Loucy (cell line): ENCODE measurements around the gene CUX1.

Source experiments
- H2AFZ ChIP-seq: fragments of 200-600 bp; sonication (generic); 2 replicates; pipeline ENCODE4 v1.6.0; 2016; ENCODE audit warnings: antibody characterized with exemption, mild to moderate bottlenecking, low read length, moderate library complexity
- H3F3A ChIP-seq: fragments of 200-600 bp; 2 replicates; pipeline ENCODE4 v1.6.0; 2016; ENCODE audit warnings: antibody characterized with exemption, low read depth, mild to moderate bottlenecking
- H3K27me3 ChIP-seq: fragments of 200-600 bp; sonication (generic); 2 replicates; pipeline ENCODE4 v1.6.1; 2014; ENCODE audit warnings: low read length, mild to moderate bottlenecking; ENCODE audit not compliant: insufficient read depth, poor library complexity, severe bottlenecking
- H3K36me3 ChIP-seq: fragments of 200-600 bp; sonication (generic); 2 replicates; pipeline ENCODE4 v1.6.1; 2016; ENCODE audit warnings: low read length; ENCODE audit not compliant: insufficient read depth
- H3K4me1 ChIP-seq: fragments of 200-600 bp; sonication (generic); 2 replicates; pipeline ENCODE4 v1.5.1; 2014; ENCODE audit warnings: low read length, mild to moderate bottlenecking; ENCODE audit not compliant: insufficient read depth, poor library complexity, severe bottlenecking
- H3K4me2 ChIP-seq: fragments of 200-600 bp; sonication (generic); 2 replicates; pipeline ENCODE4 v1.6.0; 2014; ENCODE audit warnings: antibody characterized with exemption, low read length, low read depth, mild to moderate bottlenecking; ENCODE audit not compliant: poor library complexity, severe bottlenecking
- H3K4me3 ChIP-seq: fragments of 200-600 bp; sonication (generic); 2 replicates; pipeline ENCODE4 v1.5.1; 2014; ENCODE audit warnings: low read length, mild to moderate bottlenecking, mixed read lengths; ENCODE audit not compliant: poor library complexity, severe bottlenecking
- H3K79me2 ChIP-seq: fragments of 200-600 bp; sonication (generic); 2 replicates; pipeline ENCODE4 v1.6.1; 2014; ENCODE audit warnings: low read length; ENCODE audit not compliant: insufficient read depth
- H3K9ac ChIP-seq: fragments of 200-600 bp; sonication (generic); 2 replicates; pipeline ENCODE4 v1.6.0; 2014; ENCODE audit warnings: mild to moderate bottlenecking, low read depth, low read length, moderate library complexity; ENCODE audit not compliant: poor library complexity, severe bottlenecking
- H3K9me2 ChIP-seq: fragments of 200-600 bp; sonication (generic); replicated peaks from 2 replicates; pipeline ENCODE4 v1.6.1; 2016; ENCODE audit warnings: low read depth, low read length, mixed read lengths
- H3K9me3 ChIP-seq: fragments of 200-600 bp; sonication (generic); 2 replicates; pipeline ENCODE4 v1.6.1; 2014; ENCODE audit warnings: mild to moderate bottlenecking, antibody characterized with exemption, low read length, low read depth; ENCODE audit not compliant: insufficient read depth
- H4K20me1 ChIP-seq: fragments of 200-600 bp; sonication (generic); 2 replicates; pipeline ENCODE4 v1.6.0; 2014; ENCODE audit warnings: antibody characterized with exemption, low read length, mild to moderate bottlenecking; ENCODE audit not compliant: insufficient read depth, poor library complexity, severe bottlenecking
- EZH2phosphoT487 ChIP-seq: fragments of 200-600 bp; IDR thresholded peaks from 2 replicates; pipeline ENCODE4 v1.6.1; 2018; ENCODE audit warnings: antibody characterized with exemption, mild to moderate bottlenecking, moderate library complexity, borderline replicate concordance
- TF ChIP-seq, protein P1 (sequence below): fragments of 200-600 bp; sonication (generic); conservative IDR thresholded peaks from 2 replicates; pipeline ENCODE4 v1.5.1; 2014; ENCODE audit warnings: mild to moderate bottlenecking, antibody characterized with exemption, low read length

CUX1 gene

DNA sequence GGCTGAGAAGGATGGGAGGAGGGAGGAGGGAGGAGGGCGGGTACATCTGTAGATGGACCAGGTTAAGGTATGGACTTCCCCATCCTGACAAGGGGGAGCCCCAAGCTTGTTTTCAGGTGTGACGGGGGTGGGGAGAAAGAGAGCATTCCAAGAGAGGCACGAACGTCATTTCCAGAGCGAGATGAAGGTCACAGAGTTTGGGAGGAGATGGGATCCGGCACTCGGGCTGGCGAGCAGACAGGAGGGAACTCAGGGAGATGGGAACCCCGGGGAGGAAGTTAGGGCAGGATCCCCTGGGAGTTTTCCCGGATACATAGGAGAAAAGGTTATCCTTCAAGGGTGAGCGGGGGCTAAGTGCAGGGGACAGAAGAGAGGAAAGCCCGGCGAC, 118.8 kb downstream of the CUX1 start:
- H3K4me3 ChIP-seq = no peak overlapping the region
- H3K4me1 ChIP-seq = no peaks in the 10 kb centered on the region
- TF ChIP-seq EZH2phosphoT487 = no peak
- TF ChIP-seq, protein P1, sequence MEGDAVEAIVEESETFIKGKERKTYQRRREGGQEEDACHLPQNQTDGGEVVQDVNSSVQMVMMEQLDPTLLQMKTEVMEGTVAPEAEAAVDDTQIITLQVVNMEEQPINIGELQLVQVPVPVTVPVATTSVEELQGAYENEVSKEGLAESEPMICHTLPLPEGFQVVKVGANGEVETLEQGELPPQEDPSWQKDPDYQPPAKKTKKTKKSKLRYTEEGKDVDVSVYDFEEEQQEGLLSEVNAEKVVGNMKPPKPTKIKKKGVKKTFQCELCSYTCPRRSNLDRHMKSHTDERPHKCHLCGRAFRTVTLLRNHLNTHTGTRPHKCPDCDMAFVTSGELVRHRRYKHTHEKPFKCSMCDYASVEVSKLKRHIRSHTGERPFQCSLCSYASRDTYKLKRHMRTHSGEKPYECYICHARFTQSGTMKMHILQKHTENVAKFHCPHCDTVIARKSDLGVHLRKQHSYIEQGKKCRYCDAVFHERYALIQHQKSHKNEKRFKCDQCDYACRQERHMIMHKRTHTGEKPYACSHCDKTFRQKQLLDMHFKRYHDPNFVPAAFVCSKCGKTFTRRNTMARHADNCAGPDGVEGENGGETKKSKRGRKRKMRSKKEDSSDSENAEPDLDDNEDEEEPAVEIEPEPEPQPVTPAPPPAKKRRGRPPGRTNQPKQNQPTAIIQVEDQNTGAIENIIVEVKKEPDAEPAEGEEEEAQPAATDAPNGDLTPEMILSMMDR = no peak
- no peaks in the 10 kb centered on the region for H3K27me3 ChIP-seq
- H3F3A ChIP-seq = no peaks in the 10 kb centered on the region
- no peaks in the 10 kb centered on the region for H3K9me3 ChIP-seq
- no peak overlapping the region for H2AFZ ChIP-seq
- no peak overlapping the region for H3K4me2 ChIP-seq
- H3K36me3 ChIP-seq = peaks cover 13% of the 10 kb centered on the region; the same call in 1 of the 2 replicates
- no peak overlapping the region for H3K9ac ChIP-seq
- H4K20me1 ChIP-seq = peaks cover 47% of the 10 kb centered on the region
- no peaks in the 10 kb centered on the region for H3K9me2 ChIP-seq
- peaks cover 90% of the 10 kb centered on the region for H3K79me2 ChIP-seq

DNA sequence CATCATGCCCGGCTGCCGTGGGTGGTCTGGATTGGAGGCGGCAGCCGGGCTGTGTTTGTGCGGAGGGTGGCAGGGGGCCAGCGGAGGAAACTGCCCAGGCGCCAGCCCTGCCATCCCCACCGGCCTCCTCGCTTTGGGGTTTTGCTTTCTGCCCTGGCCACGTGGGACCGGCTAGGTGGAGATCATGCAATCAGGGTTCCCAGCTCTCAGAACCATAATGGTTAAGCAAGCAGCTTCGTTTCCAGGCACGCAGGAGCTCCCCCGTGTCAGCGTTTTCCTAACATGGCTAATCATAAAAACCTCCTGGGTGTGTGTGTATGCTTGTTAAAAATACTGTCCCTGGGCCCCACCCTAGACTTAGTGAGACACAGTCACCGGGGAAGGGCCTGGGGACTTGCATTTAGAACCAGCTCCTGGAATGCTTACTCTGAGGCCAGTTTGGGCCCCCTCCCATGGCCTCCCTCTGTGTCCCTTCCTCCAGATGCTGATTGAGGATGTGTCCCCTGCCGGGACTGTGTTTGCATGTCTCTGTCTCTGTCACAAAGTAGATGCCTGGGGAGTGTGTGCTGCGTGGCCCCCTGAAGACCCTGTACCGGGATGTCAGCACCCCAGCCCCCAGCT, 119.3 kb downstream of the CUX1 start:
- H3K4me2 ChIP-seq = no peak overlapping the region
- H3K4me3 ChIP-seq = no peak overlapping the region

DNA sequence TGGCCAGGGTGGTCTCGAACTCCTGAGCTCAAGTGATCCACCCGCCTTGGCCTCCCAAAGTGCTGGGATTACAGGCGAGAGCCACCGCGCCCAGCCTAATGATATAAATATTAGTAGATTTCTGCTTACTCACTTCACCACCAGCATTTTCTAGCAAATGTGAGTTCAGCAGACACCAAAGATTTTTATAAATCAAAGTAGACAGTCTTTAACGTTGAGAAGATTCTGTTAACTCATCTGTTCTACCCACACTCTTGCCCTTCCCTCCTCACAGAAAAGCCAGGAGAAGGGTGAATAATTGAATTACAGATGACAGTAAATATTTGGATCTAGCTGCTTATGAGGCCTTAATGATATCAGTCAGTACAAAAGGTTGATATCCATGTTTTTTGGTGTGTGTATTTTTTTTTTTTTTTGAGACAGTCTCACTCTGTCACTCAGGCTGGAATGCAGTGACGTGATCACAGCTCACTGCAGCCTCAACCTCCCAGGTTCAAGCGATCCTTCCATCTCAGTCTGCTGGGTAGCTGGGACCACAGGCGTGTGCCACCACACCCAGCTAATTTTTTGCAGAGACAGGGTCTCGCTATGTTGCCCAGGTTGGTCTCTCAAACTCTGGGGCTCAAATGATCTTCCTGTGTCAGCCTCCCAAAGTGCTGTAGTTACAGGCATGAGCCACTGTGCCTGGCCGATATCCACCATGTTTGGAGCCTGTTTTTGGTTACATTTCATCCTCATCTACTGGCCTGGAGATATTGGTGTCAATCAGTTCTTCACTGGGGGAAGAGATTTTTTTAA, 120.5 kb downstream of the CUX1 start:
- H3K27me3 ChIP-seq = no peaks in the 10 kb centered on the region
- H3K9ac ChIP-seq = no peak overlapping the region
- H3K36me3 ChIP-seq = peaks cover 13% of the 10 kb centered on the region; the same call in 1 of the 2 replicates
- H3K9me3 ChIP-seq = no peaks in the 10 kb centered on the region
- H3K4me3 ChIP-seq = no peak overlapping the region
- peaks cover 42% of the 10 kb centered on the region for H4K20me1 ChIP-seq
- no peaks in the 10 kb centered on the region for H3K9me2 ChIP-seq
- no peaks in the 10 kb centered on the region for H3K4me1 ChIP-seq
- peaks cover 87% of the 10 kb centered on the region for H3K79me2 ChIP-seq
- TF ChIP-seq, protein P1 = no peak
- TF ChIP-seq EZH2phosphoT487 = no peak
- no peak overlapping the region for H3K4me2 ChIP-seq
- H2AFZ ChIP-seq = no peak overlapping the region
- H3F3A ChIP-seq = no peaks in the 10 kb centered on the region

More for the DNA sequence above, 119.3 kb downstream of the CUX1 start:
- Histone ChIP-seq H2AFZ (no peak overlapping the region), H3K9me2 (no peaks in the 10 kb centered on the region), H3F3A (no peaks in the 10 kb centered on the region), H3K9ac (no peak overlapping the region), H3K4me1 (no peaks in the 10 kb centered on the region), H3K9me3 (no peaks in the 10 kb centered on the region), H3K79me2 (peaks cover 90% of the 10 kb centered on the region), H3K36me3 (peaks cover 13% of the 10 kb centered on the region; the same call in 1 of the 2 replicates), H3K27me3 (no peaks in the 10 kb centered on the region), H4K20me1 (peaks cover 46% of the 10 kb centered on the region)
- no peak for TF ChIP-seq EZH2phosphoT487
- TF ChIP-seq, protein P1 = no peak
